ENCODE results near the gene DLG4. TPM values are rescaled to one million over a fixed set of nuclear protein-coding genes. Genes with fewer than 3 reads are reported as not detected.
"Not testable (repeated sequence)": the region's sequence is repeated elsewhere in the genome, so short reads cannot be mapped to it uniquely, and the experiment has no call there.

DLG4 gene
- total RNA-seq, 2 donors from 2014 or later, result 3.6 to 9.3 TPM

- Histone ChIP-seq H3K27ac (no peak overlapping the region), H3K4me3 (no peak overlapping the region), H3K27me3 (peaks cover 0 to 15% of the 10 kb centered on the region in 2 donors), H3K9me3 (no peaks in the 10 kb centered on the region), H3K36me3 (replicated peaks in 1 of 2; ENCODE audit: insufficient read depth in 1 of 2, low read depth in 2 of 2) (no peaks in the 10 kb centered on the region), H3K4me1 (peaks cover 22% of the 10 kb centered on the region)
- ATAC-seq (no peak), DNase-seq (no peak)
- intact Hi-C loops (cut with DNase I), result no loop called here
- no peak for TF ChIP-seq POLR2A (IDR thresholded peaks at IDR 0.05)
- TF ChIP-seq, protein P1, sequence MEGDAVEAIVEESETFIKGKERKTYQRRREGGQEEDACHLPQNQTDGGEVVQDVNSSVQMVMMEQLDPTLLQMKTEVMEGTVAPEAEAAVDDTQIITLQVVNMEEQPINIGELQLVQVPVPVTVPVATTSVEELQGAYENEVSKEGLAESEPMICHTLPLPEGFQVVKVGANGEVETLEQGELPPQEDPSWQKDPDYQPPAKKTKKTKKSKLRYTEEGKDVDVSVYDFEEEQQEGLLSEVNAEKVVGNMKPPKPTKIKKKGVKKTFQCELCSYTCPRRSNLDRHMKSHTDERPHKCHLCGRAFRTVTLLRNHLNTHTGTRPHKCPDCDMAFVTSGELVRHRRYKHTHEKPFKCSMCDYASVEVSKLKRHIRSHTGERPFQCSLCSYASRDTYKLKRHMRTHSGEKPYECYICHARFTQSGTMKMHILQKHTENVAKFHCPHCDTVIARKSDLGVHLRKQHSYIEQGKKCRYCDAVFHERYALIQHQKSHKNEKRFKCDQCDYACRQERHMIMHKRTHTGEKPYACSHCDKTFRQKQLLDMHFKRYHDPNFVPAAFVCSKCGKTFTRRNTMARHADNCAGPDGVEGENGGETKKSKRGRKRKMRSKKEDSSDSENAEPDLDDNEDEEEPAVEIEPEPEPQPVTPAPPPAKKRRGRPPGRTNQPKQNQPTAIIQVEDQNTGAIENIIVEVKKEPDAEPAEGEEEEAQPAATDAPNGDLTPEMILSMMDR (IDR thresholded peaks at IDR 0.05), result no peak
- 69 to 72% methylated on average over 1 of the region's 1 CpG for WGBS, 2 donors
Observed at GRCh38 chr17:7176107-7176840, 43.4 kb downstream of the DLG4 start.

DNA sequence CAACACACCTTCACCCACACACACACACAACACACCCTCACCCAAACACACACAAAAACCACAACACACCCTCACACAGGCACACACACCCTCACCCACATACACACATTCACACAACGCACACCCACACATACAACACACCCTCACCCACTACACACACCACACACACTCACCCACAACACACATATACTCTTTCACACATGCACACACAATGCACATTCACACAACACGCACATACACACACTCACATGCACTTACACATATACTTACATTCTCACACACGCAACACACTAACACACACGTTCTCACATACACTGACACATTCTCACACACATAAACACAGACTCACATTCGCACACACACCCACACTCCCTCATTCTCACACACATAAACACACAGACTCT is 44.3 kb downstream of the DLG4 start:
- Histone ChIP-seq H3K27me3 (peaks cover 0 to 15% of the 10 kb centered on the region in 2 donors), H3K36me3 (replicated peaks in 1 of 2; ENCODE audit: insufficient read depth in 1 of 2, low read depth in 2 of 2) (no peaks in the 10 kb centered on the region), H3K9me3 (no peaks in the 10 kb centered on the region), H3K4me3 (no peak overlapping the region), H3K27ac (no peak overlapping the region), H3K4me1 (peaks cover 22% of the 10 kb centered on the region)
- DNase-seq (no peak), ATAC-seq (no peak)
- intact Hi-C loops (cut with DNase I), result no loop called here
- no peak for TF ChIP-seq POLR2A (IDR thresholded peaks at IDR 0.05)
- TF ChIP-seq, protein P1 (IDR thresholded peaks at IDR 0.05), result no peak
- WGBS, 2 donors, result 76 to 82% methylated on average over 5 of the region's 5 CpGs

DNA sequence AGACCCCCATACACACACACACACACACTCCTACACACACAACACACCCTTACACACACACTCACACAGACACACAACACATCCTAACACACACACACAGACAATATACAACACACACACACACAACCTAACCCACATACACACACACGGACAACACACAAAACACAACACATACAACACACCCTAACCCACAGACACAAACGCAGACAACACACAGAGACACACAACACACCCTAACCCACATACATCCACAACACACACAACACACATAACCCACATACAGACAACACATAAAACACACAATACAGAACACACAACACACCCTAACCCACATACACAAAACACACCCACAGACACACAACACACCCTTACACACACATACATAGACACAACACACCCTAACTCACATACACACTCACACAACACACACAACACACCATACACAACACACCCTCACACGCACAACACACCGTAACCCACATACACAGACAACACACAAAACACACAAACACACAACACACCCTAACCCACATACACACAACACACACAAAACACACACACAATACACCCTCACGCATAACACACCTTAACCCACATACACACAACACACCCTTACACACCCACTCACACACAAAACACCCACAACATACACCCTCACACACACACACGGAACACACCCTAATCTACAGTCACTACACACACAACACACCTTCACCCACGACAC is 44.9 kb downstream of the DLG4 start:
- Histone ChIP-seq H3K9me3 (no peaks in the 10 kb centered on the region), H3K27me3 (peaks cover 0 to 15% of the 10 kb centered on the region in 2 donors), H3K36me3 (replicated peaks in 1 of 2; ENCODE audit: insufficient read depth in 1 of 2, low read depth in 2 of 2) (no peaks in the 10 kb centered on the region), H3K4me1 (peaks cover 22% of the 10 kb centered on the region), H3K27ac (no peak overlapping the region), H3K4me3 (no peak overlapping the region)
- TF ChIP-seq, protein P1 (IDR thresholded peaks at IDR 0.05), result no peak
- no peak for TF ChIP-seq POLR2A (IDR thresholded peaks at IDR 0.05)
- DNase-seq, result no peak
- 65 to 78% methylated on average over 7 of the region's 7 CpGs for WGBS, 2 donors
- intact Hi-C loops (cut with DNase I), result no loop called here
- no peak for ATAC-seq

GRCh38 chr17:7173687-7174602 is 45.7 kb downstream of the DLG4 start:
- H3K27ac ChIP-seq, result no peak overlapping the region
- peak; percentile 41 for ATAC-seq
- peaks cover 0 to 15% of the 10 kb centered on the region in 2 donors for H3K27me3 ChIP-seq
- peaks cover 0 to 2% (median 0%) of the 10 kb centered on the region in 3 donors for H3K9me3 ChIP-seq
- intact Hi-C loops (cut with DNase I), result no loop called here
- TF ChIP-seq, protein P1 (IDR thresholded peaks at IDR 0.05), result peak in 1 of 7 experiments; percentile 27
- peak in 1 of 3 donors; percentile 15 for TF ChIP-seq POLR2A (IDR thresholded peaks at IDR 0.05)
- no peak overlapping the region for H3K4me3 ChIP-seq
- WGBS, 2 donors, result 37 to 41% methylated on average over 24 to 64 of the region's 69 CpGs
- DNase-seq, result peak; percentile 52 to 79 (median 61)
- no peaks in the 10 kb centered on the region for H3K36me3 ChIP-seq (replicated peaks in 1 of 2; ENCODE audit: insufficient read depth in 1 of 2, low read depth in 2 of 2)
- H3K4me1 ChIP-seq, result peaks cover 22% of the 10 kb centered on the region

- H3K27me3 ChIP-seq, result peaks cover 0 to 11% of the 10 kb centered on the region in 2 donors
- H3K27ac ChIP-seq; DNase-seq; intact Hi-C loops (cut with DNase I); H3K9me3 ChIP-seq; H3K4me3 ChIP-seq; H3K36me3 ChIP-seq (replicated peaks in 1 of 2; ENCODE audit: insufficient read depth in 1 of 2, low read depth in 2 of 2); ATAC-seq: not testable (repeated sequence)
- 81 to 84% methylated on average over 18 of the region's 18 CpGs for WGBS, 2 donors
- peaks cover 15% of the 10 kb centered on the region for H3K4me1 ChIP-seq
Observed at GRCh38 chr17:7172522-7173191, 47.0 kb downstream of the DLG4 start.

GRCh38 chr17:7169565-7169908 is 50.1 kb downstream of the DLG4 start:
- H3K4me3 ChIP-seq; DNase-seq; H3K9me3 ChIP-seq; H3K4me1 ChIP-seq; H3K27ac ChIP-seq; H3K27me3 ChIP-seq; ATAC-seq; H3K36me3 ChIP-seq (replicated peaks in 1 of 2; ENCODE audit: insufficient read depth in 1 of 2, low read depth in 2 of 2); intact Hi-C loops (cut with DNase I): not testable (repeated sequence)
- whole genome bisulfite sequencing, 2 donors, result 89 to 98% methylated on average over 7 of the region's 7 CpGs

All from body of pancreas (tissue), 4 donors.